ENCODE data around the gene TMEM154. TPM values are rescaled to one million over a fixed set of nuclear protein-coding genes. Genes with fewer than 3 reads are reported as not detected.
A peak's percentile ranks its signal among the peaks of the same experiment; 100 is the strongest.

The TMEM154 gene
- 8.1 and 11.2 TPM in 2 replicates for total RNA-seq

GRCh38 chr4:152679414-152680281 is at the start of gene TMEM154:
Gene TMEM154 (minus strand): TSS chr4:152679997. CDS start chr4:152679933, 64 bp downstream.
- H3K4me3 ChIP-seq (ENCODE audit: low read depth, low read length), result peak within 1 kb of the TSS; percentile 67
- peak; percentile 82 for DNase-seq (ENCODE audit: low read depth)
- no peak for TF ChIP-seq CTCF (IDR thresholded peaks at IDR 0.05; ENCODE audit: insufficient read depth, low read depth, low read length)

GRCh38 chr4:152729466-152729865 is 49.7 kb upstream of the TMEM154 start:
- no peak overlapping the region for H3K4me3 ChIP-seq (ENCODE audit: low read depth, low read length)
- TF ChIP-seq CTCF (IDR thresholded peaks at IDR 0.05; ENCODE audit: insufficient read depth, low read depth, low read length), result no peak
- DNase-seq (ENCODE audit: low read depth), result no peak

GRCh38 chr4:152728343-152728742 is 48.5 kb upstream of the TMEM154 start:
- no peak for TF ChIP-seq CTCF (IDR thresholded peaks at IDR 0.05; ENCODE audit: insufficient read depth, low read depth, low read length)
- DNase-seq (ENCODE audit: low read depth), result no peak
- no peak overlapping the region for H3K4me3 ChIP-seq (ENCODE audit: low read depth, low read length)

GRCh38 chr4:152727784-152728183 is 48.0 kb upstream of the TMEM154 start:
- TF ChIP-seq CTCF (IDR thresholded peaks at IDR 0.05; ENCODE audit: insufficient read depth, low read depth, low read length), result no peak
- no peak overlapping the region for H3K4me3 ChIP-seq (ENCODE audit: low read depth, low read length)
- DNase-seq (ENCODE audit: low read depth), result no peak

GRCh38 chr4:152724494-152724893 is 44.7 kb upstream of the TMEM154 start:
- no peak for TF ChIP-seq CTCF (IDR thresholded peaks at IDR 0.05; ENCODE audit: insufficient read depth, low read depth, low read length)
- H3K4me3 ChIP-seq (ENCODE audit: low read depth, low read length), result no peak overlapping the region
- DNase-seq (ENCODE audit: low read depth), result no peak

- no peak for TF ChIP-seq CTCF (IDR thresholded peaks at IDR 0.05; ENCODE audit: insufficient read depth, low read depth, low read length)
- no peak for DNase-seq (ENCODE audit: low read depth)
These were observed 43.4 kb upstream of the TMEM154 start for GRCh38 chr4:152723236-152723635.

More at GRCh38 chr4:152723236-152723635, 43.4 kb upstream of the TMEM154 start:
- H3K4me3 ChIP-seq (ENCODE audit: low read depth, low read length), result no peak overlapping the region

Data from fibroblast of villous mesenchyme (primary cell).